Ovary (tissue), 3 donors: ENCODE measurements around the gene PFKFB2.

Experiments
- POLR2A ChIP-seq: fragments of 450-650 bp; IDR thresholded peaks from one replicate; pipeline ENCODE4 v1.6.1; 2017; ENCODE audit warnings: antibody characterized with exemption, mild to moderate bottlenecking, moderate library complexity
- TF ChIP-seq, protein P1 (sequence below), 3 donors: fragments of 450-650 bp in 2 of 3; fragments of 200-600 bp in 1 of 3; IDR thresholded peaks; one replicate each; pipeline versions ENCODE4 v1.5.1 to v1.8.0; 2016 to 2022; ENCODE audit warnings: antibody characterized with exemption in 3 of 3, mild to moderate bottlenecking in 1 of 3
- donor health status: DM: no; HTN: no; CAD: no.

DNA sequence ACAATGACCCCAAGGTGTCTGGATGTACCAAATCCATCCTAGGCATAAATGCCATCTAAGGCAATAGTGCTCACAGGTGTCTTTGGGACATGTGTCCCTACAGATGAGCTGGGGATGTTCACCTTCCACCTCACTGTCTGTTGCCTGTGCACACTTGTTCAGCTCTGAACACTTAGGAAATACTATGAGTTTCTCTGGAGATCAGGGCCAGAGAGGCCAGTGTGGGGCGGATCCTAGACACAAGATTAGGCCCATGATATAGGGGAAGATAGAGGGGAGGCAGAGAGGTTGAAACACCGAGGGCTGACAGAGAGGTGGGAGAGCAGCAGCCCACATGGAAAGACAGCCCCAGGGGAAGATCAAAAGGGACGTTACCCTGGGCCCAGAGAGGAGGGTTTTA is 46.2 kb upstream of the PFKFB2 start:
- TF ChIP-seq, protein P1, sequence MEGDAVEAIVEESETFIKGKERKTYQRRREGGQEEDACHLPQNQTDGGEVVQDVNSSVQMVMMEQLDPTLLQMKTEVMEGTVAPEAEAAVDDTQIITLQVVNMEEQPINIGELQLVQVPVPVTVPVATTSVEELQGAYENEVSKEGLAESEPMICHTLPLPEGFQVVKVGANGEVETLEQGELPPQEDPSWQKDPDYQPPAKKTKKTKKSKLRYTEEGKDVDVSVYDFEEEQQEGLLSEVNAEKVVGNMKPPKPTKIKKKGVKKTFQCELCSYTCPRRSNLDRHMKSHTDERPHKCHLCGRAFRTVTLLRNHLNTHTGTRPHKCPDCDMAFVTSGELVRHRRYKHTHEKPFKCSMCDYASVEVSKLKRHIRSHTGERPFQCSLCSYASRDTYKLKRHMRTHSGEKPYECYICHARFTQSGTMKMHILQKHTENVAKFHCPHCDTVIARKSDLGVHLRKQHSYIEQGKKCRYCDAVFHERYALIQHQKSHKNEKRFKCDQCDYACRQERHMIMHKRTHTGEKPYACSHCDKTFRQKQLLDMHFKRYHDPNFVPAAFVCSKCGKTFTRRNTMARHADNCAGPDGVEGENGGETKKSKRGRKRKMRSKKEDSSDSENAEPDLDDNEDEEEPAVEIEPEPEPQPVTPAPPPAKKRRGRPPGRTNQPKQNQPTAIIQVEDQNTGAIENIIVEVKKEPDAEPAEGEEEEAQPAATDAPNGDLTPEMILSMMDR (IDR thresholded peaks at IDR 0.05) = no peak
- TF ChIP-seq POLR2A = no peak
